ENCODE results near the gene RRP8.

Gene RRP8

GRCh38 chr11:6603287-6604080 lies at the start of gene RRP8, which contains the start of gene ILK:
RRP8 (minus strand) TSS chr11:6603616; CDS start chr11:6603502, 114 bp downstream.
ILK (plus strand) TSS chr11:6603774; CDS start chr11:6604272, 498 bp downstream.
- DNase-seq (ENCODE audit: low read depth, low spot score) = peak; percentile 57

DNA sequence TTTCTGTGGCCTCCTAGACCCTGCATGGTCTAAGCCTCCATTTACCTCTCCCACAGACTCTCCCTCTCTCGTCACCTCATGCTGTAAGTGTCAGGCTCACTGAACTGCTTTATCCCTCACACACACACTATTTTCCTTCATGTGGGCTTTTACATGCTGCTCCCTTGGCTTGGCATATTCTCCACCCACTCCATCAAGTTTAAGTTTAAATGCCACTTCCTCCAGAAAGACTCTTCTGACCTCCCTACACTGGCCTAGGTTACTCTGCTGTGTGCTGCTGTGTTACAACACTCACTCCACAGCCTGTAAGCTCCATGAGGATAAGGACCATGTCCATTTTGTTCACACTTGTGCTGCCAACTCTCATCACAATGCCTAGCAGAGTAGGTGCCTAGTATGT lies 49.7 kb upstream of the RRP8 start:
- no peak for DNase-seq (ENCODE audit: low read depth, low spot score)

GRCh38 chr11:6652182-6652581 lies 48.8 kb upstream of the RRP8 start:
- no peak for DNase-seq (ENCODE audit: low read depth, low spot score)

- no peak for DNase-seq (ENCODE audit: low read depth, low spot score)
Observed at GRCh38 chr11:6650980-6651379, 47.6 kb upstream of the RRP8 start.

- DNase-seq (ENCODE audit: low read depth, low spot score) = no peak
Observed at GRCh38 chr11:6650104-6650503, 46.7 kb upstream of the RRP8 start.

- DNase-seq (ENCODE audit: low read depth, low spot score) = no peak
Observed at GRCh38 chr11:6648501-6648900, 45.1 kb upstream of the RRP8 start.

- DNase-seq (ENCODE audit: low read depth, low spot score) = no peak
Observed at GRCh38 chr11:6647836-6648235, 44.4 kb upstream of the RRP8 start.

DNA sequence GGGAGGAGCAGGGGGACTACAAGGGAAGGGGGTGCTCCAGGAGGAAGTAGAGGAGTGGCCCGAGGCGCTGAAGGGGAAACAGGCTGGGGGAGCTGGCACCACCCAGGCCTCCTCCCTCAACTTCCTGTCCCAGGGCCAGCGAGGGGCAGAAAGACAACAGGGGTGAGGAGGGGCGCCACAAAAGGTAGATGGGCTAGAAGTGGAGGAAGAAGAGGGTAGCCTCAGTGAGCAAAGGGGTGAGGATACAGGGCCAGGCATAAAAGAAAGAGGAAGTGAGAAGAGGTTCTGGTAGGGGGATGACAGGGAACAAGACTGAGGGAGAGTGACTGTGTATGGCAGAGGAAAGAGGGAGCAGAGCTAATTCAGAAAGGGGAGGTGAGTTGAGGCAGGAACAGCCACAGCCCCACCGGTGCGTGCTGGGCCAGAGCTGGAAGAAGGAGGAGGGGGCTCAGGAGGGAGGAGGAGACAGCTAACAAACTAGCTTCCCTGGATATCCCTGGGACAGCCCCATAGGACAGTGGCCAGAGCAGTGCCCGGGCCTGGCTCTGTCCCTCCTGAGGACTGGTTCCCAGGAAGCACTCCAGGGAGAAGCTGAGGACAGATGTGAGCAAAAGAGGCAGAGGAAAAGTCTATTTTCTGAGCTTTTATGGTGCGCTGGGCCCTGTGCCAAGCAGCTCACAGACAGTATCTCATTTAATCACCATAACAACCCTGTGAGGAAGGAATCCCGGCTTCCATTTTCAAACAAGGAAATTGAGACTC lies 43.7 kb upstream of the RRP8 start:
- no peak for DNase-seq (ENCODE audit: low read depth, low spot score)

DNA sequence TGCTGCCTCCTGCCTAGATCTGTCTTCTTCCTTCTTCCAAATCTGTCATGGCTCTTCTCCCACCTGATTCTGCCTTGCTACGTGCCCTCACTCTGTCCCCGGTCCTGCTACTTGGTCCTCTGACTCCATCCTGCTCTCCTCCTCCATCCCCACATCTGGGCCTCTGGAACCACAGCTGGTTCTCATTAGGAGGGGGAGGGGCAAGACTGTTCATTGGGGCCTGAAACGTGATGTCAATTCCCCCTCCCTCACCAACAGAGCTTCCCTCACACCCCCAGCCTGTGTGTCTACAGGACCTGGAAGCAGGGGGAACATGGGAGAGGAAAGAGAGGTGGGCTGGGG lies 43.1 kb upstream of the RRP8 start:
- no peak for DNase-seq (ENCODE audit: low read depth, low spot score)

- no peak for DNase-seq (ENCODE audit: low read depth, low spot score)
Observed at GRCh38 chr11:6646071-6646470, 42.7 kb upstream of the RRP8 start.

DNA sequence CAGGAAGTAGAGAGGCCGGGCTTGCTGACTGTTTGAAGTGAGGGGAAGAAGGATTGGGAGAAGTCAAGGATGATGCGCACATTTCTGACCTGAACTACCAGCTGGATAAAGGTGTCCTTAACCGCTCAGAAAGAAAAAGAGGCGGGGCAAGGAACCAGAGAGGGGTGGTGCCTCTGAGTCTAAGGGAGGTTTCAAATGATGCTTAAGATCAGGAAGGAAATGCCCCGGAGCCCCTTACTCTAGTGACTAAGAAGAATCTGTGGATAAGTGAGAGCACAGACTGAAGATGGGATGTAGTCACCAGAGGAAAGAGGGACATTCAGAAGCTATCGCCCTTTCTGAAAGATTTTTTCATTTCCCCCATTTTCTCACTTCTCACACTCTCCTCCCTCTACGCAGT lies 39.5 kb upstream of the RRP8 start:
- no peak for DNase-seq (ENCODE audit: low read depth, low spot score)

- no peak for DNase-seq (ENCODE audit: low read depth, low spot score)
Observed at GRCh38 chr11:6640985-6641701, 37.7 kb upstream of the RRP8 start.

GRCh38 chr11:6640036-6640984 lies 36.9 kb upstream of the RRP8 start:
- no peak for DNase-seq (ENCODE audit: low read depth, low spot score)

DNA sequence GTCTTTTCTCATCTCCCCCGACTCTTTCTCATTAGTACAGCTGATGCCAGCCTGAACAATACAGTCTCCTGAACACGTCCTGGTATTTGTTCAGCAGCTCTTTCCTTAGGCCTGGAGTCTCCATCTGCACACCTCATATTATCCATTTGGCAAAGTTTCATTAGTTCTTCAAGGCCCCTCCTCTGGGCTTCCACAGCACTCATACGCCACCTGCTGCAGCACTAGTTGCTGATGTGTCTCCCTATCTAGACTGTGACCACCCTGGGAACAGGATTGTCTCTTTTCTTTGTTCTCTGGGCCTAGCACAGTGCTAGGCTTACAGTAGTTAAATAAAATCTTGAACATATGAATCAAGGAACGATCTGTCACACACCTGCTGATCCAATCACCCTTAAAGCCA lies 35.0 kb upstream of the RRP8 start:
- DNase-seq (ENCODE audit: low read depth, low spot score) = no peak

- no peak for DNase-seq (ENCODE audit: low read depth, low spot score)
Observed at GRCh38 chr11:6637871-6638270, 34.5 kb upstream of the RRP8 start.

DNA sequence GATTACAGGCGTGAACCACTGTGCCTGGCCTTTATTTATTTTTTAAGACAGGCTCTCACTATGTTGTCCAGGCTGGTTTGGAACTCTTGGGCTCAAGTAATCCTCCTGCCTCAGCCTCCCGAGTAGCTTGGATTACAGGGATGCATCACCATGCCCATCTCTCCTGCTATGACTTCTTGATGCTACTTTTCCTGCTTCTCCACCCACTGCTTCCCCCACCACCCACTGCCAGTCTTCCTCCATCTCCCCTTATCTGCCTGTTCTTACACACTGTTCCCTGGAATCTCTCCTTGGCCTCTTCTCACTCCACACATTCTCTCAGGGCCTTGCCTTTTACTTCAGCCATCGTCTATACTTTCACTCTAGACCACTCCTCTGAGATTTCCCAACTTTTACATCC lies 33.1 kb upstream of the RRP8 start:
- no peak for DNase-seq (ENCODE audit: low read depth, low spot score)

DNA sequence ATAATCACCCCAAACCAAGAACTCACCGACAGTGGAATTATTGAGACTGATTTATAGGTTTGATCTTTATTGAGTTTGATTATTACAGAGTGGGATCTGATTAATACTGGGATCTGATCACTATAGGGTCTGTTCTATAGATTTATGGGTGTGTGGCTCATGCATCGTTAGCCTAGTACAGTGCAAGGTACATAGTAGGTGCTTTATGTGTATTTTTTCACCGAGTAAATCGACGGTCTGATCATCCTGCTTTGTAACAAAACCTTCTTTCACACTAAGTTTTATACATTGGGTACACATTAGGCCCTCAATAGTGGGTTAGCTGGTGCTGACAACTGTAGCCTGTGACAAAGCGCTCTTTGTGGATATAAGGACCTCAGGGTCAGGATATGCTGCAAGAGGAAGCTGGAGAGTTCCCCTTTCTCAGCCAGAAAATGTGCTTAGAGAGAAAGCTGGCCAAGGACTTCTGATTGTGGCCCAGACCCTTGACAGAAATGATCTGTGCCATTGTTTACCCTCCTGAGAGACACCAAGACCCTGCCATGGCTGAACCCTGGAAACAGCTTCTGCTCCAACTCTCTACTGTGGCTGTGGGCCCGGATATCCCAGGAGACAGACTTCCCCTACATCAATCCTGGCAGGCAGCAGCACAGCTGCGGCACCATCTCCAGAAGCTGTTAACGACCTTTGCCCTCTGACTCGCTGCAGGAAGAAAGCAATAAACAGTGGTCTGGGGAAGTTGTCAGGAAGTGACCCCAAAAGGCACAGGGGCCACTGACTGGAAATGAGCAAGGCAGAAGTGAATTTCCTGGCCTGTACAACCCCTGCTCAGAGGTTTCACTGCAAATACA lies 31.9 kb upstream of the RRP8 start:
- no peak for DNase-seq (ENCODE audit: low read depth, low spot score)

- DNase-seq (ENCODE audit: low read depth, low spot score) = no peak
Observed at GRCh38 chr11:6634534-6634933, 31.1 kb upstream of the RRP8 start.

- no peak for DNase-seq (ENCODE audit: low read depth, low spot score)
Observed at GRCh38 chr11:6633422-6634408, 30.3 kb upstream of the RRP8 start.

Measured in activated naive CD8-positive, alpha-beta T cell treated with anti-CD3 and anti-CD28 coated beads, Interleukin-2, amount 50 U/mL, for 16 hours (primary cell).